Measurements from ENCODE around the gene PTPRD. TPM values are rescaled to one million over a fixed set of nuclear protein-coding genes. Genes with fewer than 3 reads are reported as not detected.

The PTPRD gene
- total RNA-seq, 1 experiment from 2014 or later: 1.8 TPM

DNA sequence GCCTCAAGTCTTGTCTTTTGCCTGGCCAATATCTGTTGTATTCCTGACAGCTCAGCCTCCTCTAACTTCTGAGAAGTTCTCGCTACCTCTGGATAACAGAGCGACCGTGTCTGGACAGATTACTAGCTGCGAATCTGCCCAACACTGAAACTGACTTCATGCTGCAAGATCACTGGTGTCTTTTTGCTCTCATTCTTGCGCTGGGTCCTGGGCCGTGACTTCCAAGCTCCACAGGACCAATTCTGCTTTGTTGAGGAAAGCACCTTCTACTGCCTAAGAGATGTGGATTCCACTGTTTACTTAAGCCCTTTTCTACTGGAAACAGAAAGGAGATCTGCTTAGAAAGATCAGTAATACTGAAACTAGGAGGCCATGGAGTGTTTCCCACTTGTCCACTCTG is 1834.4 kb downstream of the PTPRD start:
- H3K27ac Mint-ChIP-seq (ENCODE audit: unreplicated experiment): no peak overlapping the region
- intact Hi-C loops (cut with micrococcal nuclease; ENCODE audit: unreplicated experiment): no loop called here
- H3K27me3 Mint-ChIP-seq (ENCODE audit: unreplicated experiment): no peaks in the 10 kb centered on the region
- no peak for DNase-seq
- H3K4me3 Mint-ChIP-seq (ENCODE audit: low read depth, unreplicated experiment): no peak overlapping the region
- BruUV-seq (replicated peaks): no TSS peak
- H3K4me1 Mint-ChIP-seq (ENCODE audit: low read depth, unreplicated experiment): peaks cover 7% of the 10 kb centered on the region
- H3K9me3 Mint-ChIP-seq (ENCODE audit: low read depth, unreplicated experiment): peaks cover 3% of the 10 kb centered on the region
- no peaks in the 10 kb centered on the region for H3K36me3 Mint-ChIP-seq (ENCODE audit: insufficient read depth, unreplicated experiment)
- CTCF ChIA-PET: no interaction called here
- TF ChIP-seq, protein P1, sequence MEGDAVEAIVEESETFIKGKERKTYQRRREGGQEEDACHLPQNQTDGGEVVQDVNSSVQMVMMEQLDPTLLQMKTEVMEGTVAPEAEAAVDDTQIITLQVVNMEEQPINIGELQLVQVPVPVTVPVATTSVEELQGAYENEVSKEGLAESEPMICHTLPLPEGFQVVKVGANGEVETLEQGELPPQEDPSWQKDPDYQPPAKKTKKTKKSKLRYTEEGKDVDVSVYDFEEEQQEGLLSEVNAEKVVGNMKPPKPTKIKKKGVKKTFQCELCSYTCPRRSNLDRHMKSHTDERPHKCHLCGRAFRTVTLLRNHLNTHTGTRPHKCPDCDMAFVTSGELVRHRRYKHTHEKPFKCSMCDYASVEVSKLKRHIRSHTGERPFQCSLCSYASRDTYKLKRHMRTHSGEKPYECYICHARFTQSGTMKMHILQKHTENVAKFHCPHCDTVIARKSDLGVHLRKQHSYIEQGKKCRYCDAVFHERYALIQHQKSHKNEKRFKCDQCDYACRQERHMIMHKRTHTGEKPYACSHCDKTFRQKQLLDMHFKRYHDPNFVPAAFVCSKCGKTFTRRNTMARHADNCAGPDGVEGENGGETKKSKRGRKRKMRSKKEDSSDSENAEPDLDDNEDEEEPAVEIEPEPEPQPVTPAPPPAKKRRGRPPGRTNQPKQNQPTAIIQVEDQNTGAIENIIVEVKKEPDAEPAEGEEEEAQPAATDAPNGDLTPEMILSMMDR (IDR thresholded peaks at IDR 0.05; ENCODE audit: unreplicated experiment): no peak

DNA sequence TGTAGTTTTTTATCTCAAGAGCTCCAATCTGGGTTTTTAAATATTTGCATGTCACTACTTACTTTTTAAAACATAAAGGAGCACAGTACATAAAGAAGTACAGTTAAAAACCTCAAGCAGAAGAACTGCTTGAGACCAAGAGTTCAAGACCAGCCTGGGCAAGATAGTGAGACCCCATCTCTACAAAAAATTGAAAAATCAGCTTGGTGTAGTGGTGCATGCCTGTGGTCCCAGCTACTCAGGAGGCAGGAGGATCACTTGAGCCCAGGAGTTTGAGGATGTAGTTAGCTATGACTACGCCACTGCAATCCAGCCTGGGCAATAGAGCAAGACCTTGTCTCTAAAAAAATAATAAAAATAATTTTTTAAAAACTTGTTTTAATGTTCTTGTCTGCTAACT is 1840.5 kb downstream of the PTPRD start:
- no peaks in the 10 kb centered on the region for H3K4me1 Mint-ChIP-seq (ENCODE audit: low read depth, unreplicated experiment)

DNA sequence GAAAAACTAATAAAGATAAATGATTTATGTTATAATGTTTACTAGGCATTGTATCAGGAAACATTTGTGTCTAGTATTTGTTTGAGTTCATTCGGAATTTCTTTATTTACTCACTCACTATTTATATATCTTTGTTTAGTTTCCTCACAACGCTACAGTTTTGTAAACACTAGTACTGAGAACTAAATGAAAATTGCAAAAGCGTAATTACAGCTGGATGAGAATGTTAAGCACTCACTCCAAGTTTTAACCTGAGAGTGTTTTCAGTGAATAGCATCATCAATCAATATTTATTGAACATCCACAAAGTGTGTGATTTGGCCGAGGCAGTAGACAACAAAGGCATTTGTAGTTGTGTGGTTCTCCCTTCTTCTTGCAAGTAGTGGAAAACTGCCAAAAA is 1843.6 kb downstream of the PTPRD start:
- TF ChIP-seq, protein P1 (IDR thresholded peaks at IDR 0.05; ENCODE audit: unreplicated experiment): no peak
- no peak for DNase-seq
- Mint-ChIP-seq H3K4me1 (ENCODE audit: low read depth, unreplicated experiment) (no peaks in the 10 kb centered on the region), H3K4me3 (ENCODE audit: low read depth, unreplicated experiment) (no peak overlapping the region), H3K9me3 (ENCODE audit: low read depth, unreplicated experiment) (no peaks in the 10 kb centered on the region), H3K36me3 (ENCODE audit: insufficient read depth, unreplicated experiment) (no peaks in the 10 kb centered on the region), H3K27me3 (ENCODE audit: unreplicated experiment) (no peaks in the 10 kb centered on the region), H3K27ac (ENCODE audit: unreplicated experiment) (no peak overlapping the region)
- no TSS peak for BruUV-seq (replicated peaks)
- CTCF ChIA-PET: no interaction called here
- intact Hi-C loops (cut with micrococcal nuclease; ENCODE audit: unreplicated experiment): no loop called here

More for the DNA sequence above, 1840.5 kb downstream of the PTPRD start:
- Mint-ChIP-seq H3K36me3 (ENCODE audit: insufficient read depth, unreplicated experiment) (no peaks in the 10 kb centered on the region), H3K27me3 (ENCODE audit: unreplicated experiment) (no peaks in the 10 kb centered on the region), H3K4me3 (ENCODE audit: low read depth, unreplicated experiment) (no peak overlapping the region), H3K9me3 (ENCODE audit: low read depth, unreplicated experiment) (no peaks in the 10 kb centered on the region), H3K27ac (ENCODE audit: unreplicated experiment) (no peak overlapping the region)
- intact Hi-C loops (cut with micrococcal nuclease; ENCODE audit: unreplicated experiment): no loop called here
- CTCF ChIA-PET: no interaction called here
- DNase-seq: no peak
- TF ChIP-seq, protein P1 (IDR thresholded peaks at IDR 0.05; ENCODE audit: unreplicated experiment): no peak
- BruUV-seq (replicated peaks): no TSS peak

DNA sequence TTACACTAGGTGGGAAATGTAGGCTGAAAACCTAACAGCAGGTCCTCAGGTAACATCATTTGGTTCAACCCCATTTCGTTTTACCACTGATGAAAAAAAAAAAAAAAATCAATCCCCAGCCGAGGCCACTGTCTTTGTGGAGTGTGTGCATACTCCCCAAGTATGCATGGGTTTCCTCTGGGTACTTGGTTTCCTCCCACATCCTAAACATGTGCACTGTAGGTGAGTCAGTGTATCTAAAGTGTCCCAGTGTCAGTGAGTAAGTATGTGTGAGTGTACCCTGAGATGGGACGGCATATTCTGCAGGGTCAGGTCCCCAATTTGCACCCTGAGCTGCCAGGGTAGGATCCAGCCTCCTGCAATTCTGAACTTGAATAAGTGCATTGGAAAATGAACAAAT is 1846.7 kb downstream of the PTPRD start:
- no peaks in the 10 kb centered on the region for H3K27me3 Mint-ChIP-seq (ENCODE audit: unreplicated experiment)
- no peak for DNase-seq
- H3K9me3 Mint-ChIP-seq (ENCODE audit: low read depth, unreplicated experiment): no peaks in the 10 kb centered on the region
- H3K36me3 Mint-ChIP-seq (ENCODE audit: insufficient read depth, unreplicated experiment): no peaks in the 10 kb centered on the region
- TF ChIP-seq, protein P1 (IDR thresholded peaks at IDR 0.05; ENCODE audit: unreplicated experiment): no peak
- no peak overlapping the region for H3K27ac Mint-ChIP-seq (ENCODE audit: unreplicated experiment)
- H3K4me3 Mint-ChIP-seq (ENCODE audit: low read depth, unreplicated experiment): no peak overlapping the region
- intact Hi-C loops (cut with micrococcal nuclease; ENCODE audit: unreplicated experiment): no loop called here
- no TSS peak for BruUV-seq (replicated peaks)
- H3K4me1 Mint-ChIP-seq (ENCODE audit: low read depth, unreplicated experiment): no peaks in the 10 kb centered on the region
- CTCF ChIA-PET: no interaction called here

DNA sequence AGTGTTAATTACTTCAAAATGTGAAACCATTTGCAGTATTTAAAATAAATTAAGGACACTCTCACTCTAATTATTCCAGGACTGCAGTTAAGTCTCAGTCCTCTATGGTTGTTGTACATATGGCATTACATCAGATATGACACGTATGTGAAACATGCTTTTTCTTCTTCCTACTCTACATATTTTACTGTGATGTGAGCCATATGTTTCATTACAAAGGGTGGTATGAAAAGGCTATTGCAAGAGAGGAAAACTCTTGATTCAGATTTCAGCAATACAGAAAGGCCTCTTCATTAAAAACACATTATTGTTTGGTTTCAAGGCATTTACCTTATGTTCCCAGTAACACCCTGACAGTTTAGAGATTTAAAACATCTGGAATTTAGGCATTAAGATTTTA is 1848.8 kb downstream of the PTPRD start:
- Mint-ChIP-seq H3K27me3 (ENCODE audit: unreplicated experiment) (no peaks in the 10 kb centered on the region), H3K27ac (ENCODE audit: unreplicated experiment) (no peak overlapping the region), H3K9me3 (ENCODE audit: low read depth, unreplicated experiment) (peaks cover 6% of the 10 kb centered on the region), H3K4me1 (ENCODE audit: low read depth, unreplicated experiment) (no peaks in the 10 kb centered on the region), H3K36me3 (ENCODE audit: insufficient read depth, unreplicated experiment) (no peaks in the 10 kb centered on the region), H3K4me3 (ENCODE audit: low read depth, unreplicated experiment) (no peak overlapping the region)
- BruUV-seq (replicated peaks): no TSS peak
- CTCF ChIA-PET: no interaction called here
- no peak for DNase-seq
- intact Hi-C loops (cut with micrococcal nuclease; ENCODE audit: unreplicated experiment): no loop called here
- TF ChIP-seq, protein P1 (IDR thresholded peaks at IDR 0.05; ENCODE audit: unreplicated experiment): no peak

All from Calu3 (cell line).